Keratinocyte (primary cell): ENCODE measurements around the gene RNU6-7. TPM values are rescaled to one million over a fixed set of nuclear protein-coding genes. Genes with fewer than 3 reads are reported as not detected.

Experiments
- DNase-seq: peaks from one replicate; pipeline ENCODE4 v3.0.0-alpha.2; 2011; ENCODE audit warnings: low read depth, missing footprints, low spot score
- FAIRE-seq: peaks from 2 replicates; lab custom pipeline; 2011; peaks lifted over from hg19 to GRCh38; lab: Jason Lieb, UNC
- H2AFZ ChIP-seq: 2 replicates; pipeline ENCODE4 v1.6.0; 2012; ENCODE audit warnings: low read length, control low read depth, inconsistent platforms; ENCODE audit not compliant: control insufficient read depth
- H3K27ac ChIP-seq: 2 replicates; pipeline ENCODE4 v1.5.1; 2011; ENCODE audit warnings: low read length; ENCODE audit not compliant: control insufficient read depth, insufficient read depth
- H3K27me3 ChIP-seq: 3 replicates; pipeline ENCODE4 v1.6.0; 2011; ENCODE audit warnings: low read length; ENCODE audit not compliant: control insufficient read depth, insufficient read depth; ENCODE audit errors: extremely low read depth
- H3K36me3 ChIP-seq, 2 experiments: 2 replicates in 1 of 2; 3 replicates in 1 of 2; pipeline ENCODE4 v1.5.1; 2011; ENCODE audit warnings: low read length in 2 of 2, mild to moderate bottlenecking in 1 of 2; ENCODE audit not compliant: control insufficient read depth in 2 of 2, insufficient read depth in 2 of 2; ENCODE audit errors: extremely low read depth in 1 of 2
- H3K4me1 ChIP-seq: 3 replicates; pipeline ENCODE4 v1.5.1; 2011; ENCODE audit warnings: low read length; ENCODE audit not compliant: control insufficient read depth, insufficient read depth; ENCODE audit errors: extremely low read depth
- H3K4me2 ChIP-seq: 3 replicates; pipeline ENCODE4 v1.6.0; 2011; ENCODE audit warnings: low read depth, low read length; ENCODE audit not compliant: control insufficient read depth, insufficient read depth; ENCODE audit errors: extremely low read depth
- H3K4me3 ChIP-seq, 3 experiments: fragments of 200-600 bp in 1 of 3; sonication (generic) in 1 of 3; 2 replicates in 2 of 3; 3 replicates in 1 of 3; pipeline ENCODE4 v1.5.1; 2011 to 2016; ENCODE audit warnings: low read length in 3 of 3, mild to moderate bottlenecking in 3 of 3, control low read depth in 2 of 3, inconsistent platforms in 1 of 3, low read depth in 1 of 3, mixed read lengths in 1 of 3, mixed run types in 1 of 3, moderate library complexity in 1 of 3; ENCODE audit not compliant: control insufficient read depth in 2 of 3, insufficient read depth in 2 of 3; ENCODE audit errors: extremely low read depth in 1 of 3
- H3K79me2 ChIP-seq: 2 replicates; pipeline ENCODE4 v1.6.0; 2012; ENCODE audit warnings: low read length; ENCODE audit not compliant: control insufficient read depth, insufficient read depth
- H3K9ac ChIP-seq: 3 replicates; pipeline ENCODE4 v1.6.0; 2011; ENCODE audit warnings: low read length; ENCODE audit not compliant: control insufficient read depth, insufficient read depth; ENCODE audit errors: extremely low read depth
- H3K9me1 ChIP-seq: 3 replicates; pipeline ENCODE4 v1.6.0; 2011; ENCODE audit warnings: low read length; ENCODE audit not compliant: control insufficient read depth, insufficient read depth; ENCODE audit errors: extremely low read depth
- H3K9me3 ChIP-seq: 2 replicates; pipeline ENCODE4 v1.5.1; 2012; ENCODE audit warnings: low read depth, low read length; ENCODE audit not compliant: control insufficient read depth
- H4K20me1 ChIP-seq: 3 replicates; pipeline ENCODE4 v1.6.0; 2011; ENCODE audit warnings: low read length; ENCODE audit not compliant: control insufficient read depth, insufficient read depth; ENCODE audit errors: extremely low read depth
- EZH2 ChIP-seq: IDR thresholded peaks from one replicate; pipeline ENCODE4 v1.6.1; 2012; ENCODE audit warnings: inconsistent platforms, mild to moderate bottlenecking, low read length, moderate library complexity
- dilution Hi-C: fragments of 300-500 bp; cut with MboI; formaldehyde crosslinking; loops from one replicate; pipeline ENCODE4 v1.7.0; 2020; ENCODE audit warnings: low sequenced_read_pairs; ENCODE audit not compliant: extremely low pct_ligation_motif_present
- polyA plus RNA-seq, 5 experiments: library from polyadenylated mRNA; depleted of rRNA in 3 of 5; stranded (reverse) in 3 of 5; stranded (forward) in 1 of 5; unstranded in 1 of 5; fragments of >200 nt; gene quantifications; 1 replicate in 1 of 5; 2 replicates in 3 of 5; 3 replicates in 1 of 5; pipeline versions ENCODE4 v1.2.1 to v1.2.3, GENCODE V29; 2011 to 2012; ENCODE audit warnings: missing spikeins in 2 of 5, low read depth in 1 of 5, low replicate concordance in 1 of 5
- TF ChIP-seq, protein P1 (sequence below), 3 experiments: IDR thresholded peaks in 1 of 3; conservative IDR thresholded peaks in 1 of 3; optimal IDR thresholded peaks in 1 of 3; 2 replicates in 2 of 3; 3 replicates in 1 of 3; pipeline versions ENCODE3 to v1.5.1; 2011; ENCODE audit warnings: low read length in 3 of 3, mild to moderate bottlenecking in 3 of 3, moderate library complexity in 2 of 3, control low read depth in 1 of 3, inconsistent platforms in 1 of 3; ENCODE audit not compliant: insufficient read depth in 2 of 3; ENCODE audit errors: extremely low read depth in 1 of 3

Gene RNU6-7
- polyA plus RNA-seq, 1 donor (not counting 4 experiments of a cell fraction or from before 2014, with no cell fraction given), result not detected

DNA sequence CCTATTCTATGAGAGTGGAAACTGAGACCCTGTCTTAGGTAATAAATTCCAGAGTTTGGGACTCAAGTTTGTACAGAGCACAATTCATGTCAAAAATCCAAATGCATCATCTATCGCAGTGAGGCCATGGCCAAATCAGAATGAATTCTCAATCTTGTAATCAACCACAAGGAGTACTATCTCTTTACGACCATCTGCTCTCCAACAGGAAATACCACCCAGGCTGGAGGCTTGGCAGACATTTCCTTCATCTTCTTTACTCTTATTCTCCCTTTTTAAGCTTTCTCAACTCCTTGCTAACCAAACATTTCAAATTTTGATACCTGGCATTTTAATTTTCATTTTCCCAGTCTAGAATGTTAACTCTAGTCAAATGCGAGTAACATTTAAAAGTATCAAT lies 32.7 kb upstream of the RNU6-7 start:
- no peaks in the 10 kb centered on the region for H3K4me1 ChIP-seq
- no peaks in the 10 kb centered on the region for H3K79me2 ChIP-seq
- H2AFZ ChIP-seq, result no peak overlapping the region
- no peak for FAIRE-seq
- no peak overlapping the region for H3K27ac ChIP-seq
- H4K20me1 ChIP-seq, result no peaks in the 10 kb centered on the region
- no peak overlapping the region for H3K9ac ChIP-seq
- no peaks in the 10 kb centered on the region for H3K36me3 ChIP-seq
- H3K9me3 ChIP-seq, result no peaks in the 10 kb centered on the region
- H3K4me3 ChIP-seq, result no peak overlapping the region
- no peaks in the 10 kb centered on the region for H3K27me3 ChIP-seq
- H3K4me2 ChIP-seq, result no peak overlapping the region
- TF ChIP-seq, protein P1, sequence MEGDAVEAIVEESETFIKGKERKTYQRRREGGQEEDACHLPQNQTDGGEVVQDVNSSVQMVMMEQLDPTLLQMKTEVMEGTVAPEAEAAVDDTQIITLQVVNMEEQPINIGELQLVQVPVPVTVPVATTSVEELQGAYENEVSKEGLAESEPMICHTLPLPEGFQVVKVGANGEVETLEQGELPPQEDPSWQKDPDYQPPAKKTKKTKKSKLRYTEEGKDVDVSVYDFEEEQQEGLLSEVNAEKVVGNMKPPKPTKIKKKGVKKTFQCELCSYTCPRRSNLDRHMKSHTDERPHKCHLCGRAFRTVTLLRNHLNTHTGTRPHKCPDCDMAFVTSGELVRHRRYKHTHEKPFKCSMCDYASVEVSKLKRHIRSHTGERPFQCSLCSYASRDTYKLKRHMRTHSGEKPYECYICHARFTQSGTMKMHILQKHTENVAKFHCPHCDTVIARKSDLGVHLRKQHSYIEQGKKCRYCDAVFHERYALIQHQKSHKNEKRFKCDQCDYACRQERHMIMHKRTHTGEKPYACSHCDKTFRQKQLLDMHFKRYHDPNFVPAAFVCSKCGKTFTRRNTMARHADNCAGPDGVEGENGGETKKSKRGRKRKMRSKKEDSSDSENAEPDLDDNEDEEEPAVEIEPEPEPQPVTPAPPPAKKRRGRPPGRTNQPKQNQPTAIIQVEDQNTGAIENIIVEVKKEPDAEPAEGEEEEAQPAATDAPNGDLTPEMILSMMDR (optimal IDR thresholded peaks at IDR 0.05 in 1 of 3, IDR thresholded peaks at IDR 0.05 in 1 of 3, conservative IDR thresholded peaks at IDR 0.05 in 1 of 3; ENCODE audit: extremely low read depth in 1 of 3, insufficient read depth in 2 of 3, low read length in 3 of 3), result no peak
- no peak for TF ChIP-seq EZH2
- no peak for DNase-seq
- dilution Hi-C loops, result no loop called here
- H3K9me1 ChIP-seq, result no peaks in the 10 kb centered on the region

DNA sequence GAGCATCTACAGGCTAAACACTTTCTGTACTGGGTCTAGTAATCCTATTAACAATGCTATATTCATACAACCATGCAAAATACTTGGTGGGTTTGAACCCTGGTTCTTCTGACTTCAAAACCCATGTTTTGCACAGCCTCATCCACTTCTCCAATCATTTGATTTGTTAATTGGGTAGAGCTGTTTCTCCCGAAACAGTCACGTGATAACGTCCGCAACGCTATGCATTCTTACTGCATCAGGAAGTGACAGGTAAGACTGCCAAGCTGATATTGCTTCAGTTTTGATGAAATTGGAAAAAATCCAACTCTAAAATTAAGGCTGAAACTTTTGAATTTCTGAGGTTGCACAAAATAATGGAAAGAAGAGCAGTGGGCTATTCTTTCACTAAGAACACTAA lies 30.4 kb upstream of the RNU6-7 start:
- DNase-seq (no peak), FAIRE-seq (no peak)
- Histone ChIP-seq H3K9me3 (no peaks in the 10 kb centered on the region), H3K4me3 (no peak overlapping the region), H3K4me1 (no peaks in the 10 kb centered on the region), H3K79me2 (no peaks in the 10 kb centered on the region), H4K20me1 (no peaks in the 10 kb centered on the region), H3K9ac (no peak overlapping the region), H3K27me3 (no peaks in the 10 kb centered on the region), H2AFZ (peak overlapping the region; percentile 6), H3K36me3 (no peaks in the 10 kb centered on the region), H3K27ac (no peak overlapping the region), H3K9me1 (no peaks in the 10 kb centered on the region), H3K4me2 (peak overlapping the region; percentile 54)
- dilution Hi-C loops, result no loop called here
- no peak for TF ChIP-seq EZH2
- TF ChIP-seq, protein P1 (optimal IDR thresholded peaks at IDR 0.05 in 1 of 3, IDR thresholded peaks at IDR 0.05 in 1 of 3, conservative IDR thresholded peaks at IDR 0.05 in 1 of 3; ENCODE audit: extremely low read depth in 1 of 3, insufficient read depth in 2 of 3, low read length in 3 of 3), result no peak
